ENCODE measurements around the gene ALDH2. TPM values are rescaled to one million over a fixed set of nuclear protein-coding genes. Genes with fewer than 3 reads are reported as not detected.

The ALDH2 gene
- total RNA-seq, 4 donors from 2014 or later: 151 to 179 (median 157) TPM

- no peak for TF ChIP-seq POLR2A (IDR thresholded peaks at IDR 0.05)
- TF ChIP-seq, protein P1, sequence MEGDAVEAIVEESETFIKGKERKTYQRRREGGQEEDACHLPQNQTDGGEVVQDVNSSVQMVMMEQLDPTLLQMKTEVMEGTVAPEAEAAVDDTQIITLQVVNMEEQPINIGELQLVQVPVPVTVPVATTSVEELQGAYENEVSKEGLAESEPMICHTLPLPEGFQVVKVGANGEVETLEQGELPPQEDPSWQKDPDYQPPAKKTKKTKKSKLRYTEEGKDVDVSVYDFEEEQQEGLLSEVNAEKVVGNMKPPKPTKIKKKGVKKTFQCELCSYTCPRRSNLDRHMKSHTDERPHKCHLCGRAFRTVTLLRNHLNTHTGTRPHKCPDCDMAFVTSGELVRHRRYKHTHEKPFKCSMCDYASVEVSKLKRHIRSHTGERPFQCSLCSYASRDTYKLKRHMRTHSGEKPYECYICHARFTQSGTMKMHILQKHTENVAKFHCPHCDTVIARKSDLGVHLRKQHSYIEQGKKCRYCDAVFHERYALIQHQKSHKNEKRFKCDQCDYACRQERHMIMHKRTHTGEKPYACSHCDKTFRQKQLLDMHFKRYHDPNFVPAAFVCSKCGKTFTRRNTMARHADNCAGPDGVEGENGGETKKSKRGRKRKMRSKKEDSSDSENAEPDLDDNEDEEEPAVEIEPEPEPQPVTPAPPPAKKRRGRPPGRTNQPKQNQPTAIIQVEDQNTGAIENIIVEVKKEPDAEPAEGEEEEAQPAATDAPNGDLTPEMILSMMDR (IDR thresholded peaks at IDR 0.05): no peak
- DNase-seq (ENCODE audit: low spot score in 2 of 2): no peak
- WGBS, 2 donors: 97 to 98% methylated on average over 9 of the region's 9 CpGs
- intact Hi-C loops (cut with DNase I; ENCODE audit: low total_unique reads): no loop called here
- no peak overlapping the region for H3K4me3 ChIP-seq (ENCODE audit: low read depth, poor library complexity, severe bottlenecking)
Measured at GRCh38 chr12:111799758-111800157, 33.0 kb downstream of the ALDH2 start.

GRCh38 chr12:111803038-111803626, 36.4 kb downstream of the ALDH2 start:
- WGBS, 2 donors: 91 to 95% methylated on average over 6 of the region's 6 CpGs
- no peak for TF ChIP-seq POLR2A (IDR thresholded peaks at IDR 0.05)
- TF ChIP-seq, protein P1 (IDR thresholded peaks at IDR 0.05): no peak
- DNase-seq (ENCODE audit: low spot score in 2 of 2): no peak
- H3K4me3 ChIP-seq (ENCODE audit: low read depth, poor library complexity, severe bottlenecking): no peak overlapping the region
- intact Hi-C loops (cut with DNase I; ENCODE audit: low total_unique reads): no loop called here

GRCh38 chr12:111803851-111804250, 37.1 kb downstream of the ALDH2 start:
- TF ChIP-seq, protein P1 (IDR thresholded peaks at IDR 0.05): no peak
- TF ChIP-seq POLR2A (IDR thresholded peaks at IDR 0.05): no peak
- no peak overlapping the region for H3K4me3 ChIP-seq (ENCODE audit: low read depth, poor library complexity, severe bottlenecking)
- 91 to 96% methylated on average over 8 of the region's 8 CpGs for WGBS, 2 donors
- intact Hi-C loops (cut with DNase I; ENCODE audit: low total_unique reads): no loop called here
- DNase-seq (ENCODE audit: low spot score in 2 of 2): no peak

DNA sequence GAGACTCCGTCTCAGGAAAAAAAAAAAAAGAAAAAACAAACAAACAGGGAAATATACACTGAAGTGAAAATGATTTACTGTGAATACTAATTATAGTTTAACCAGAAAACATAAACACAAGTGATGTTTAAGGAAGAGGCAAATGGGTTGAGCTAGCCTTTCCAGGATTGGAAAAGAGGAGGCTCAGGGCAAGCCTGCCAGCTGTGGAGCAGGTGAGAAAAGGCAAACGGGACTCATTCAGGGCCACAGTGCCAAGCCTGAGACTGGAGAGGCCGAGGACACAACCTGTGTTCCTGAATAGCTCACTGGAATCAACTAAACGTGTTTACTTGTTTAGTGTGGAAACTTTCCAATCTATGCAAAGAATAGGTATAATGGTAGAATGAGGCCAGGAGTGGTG, 39.6 kb downstream of the ALDH2 start:
- no peak for DNase-seq (ENCODE audit: low spot score in 2 of 2)
- H3K4me3 ChIP-seq (ENCODE audit: low read depth, poor library complexity, severe bottlenecking): no peak overlapping the region
- intact Hi-C loops (cut with DNase I; ENCODE audit: low total_unique reads): no loop called here
- no peak for TF ChIP-seq POLR2A (IDR thresholded peaks at IDR 0.05)
- TF ChIP-seq, protein P1 (IDR thresholded peaks at IDR 0.05): no peak
- 75% methylated on average over 4 of the region's 4 CpGs for WGBS, 2 donors

DNA sequence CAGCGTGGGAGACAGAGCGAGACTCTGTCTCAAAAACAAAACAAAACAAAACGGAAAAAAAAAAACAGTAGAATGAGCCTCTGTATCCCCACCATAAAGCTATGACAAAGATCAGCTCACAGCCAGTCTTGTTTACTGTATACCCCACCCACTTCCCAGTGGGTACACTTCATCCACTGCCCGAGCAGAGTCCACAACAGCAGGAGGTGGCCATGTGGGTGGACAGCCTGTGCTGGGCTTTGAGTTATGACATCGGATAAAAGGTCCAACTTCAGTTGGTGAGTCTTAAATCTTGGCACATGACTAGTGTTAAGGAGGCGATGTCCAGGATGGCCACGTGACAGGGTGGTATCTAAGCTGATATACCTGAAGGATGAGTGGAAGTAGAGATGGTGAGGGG, 40.5 kb downstream of the ALDH2 start:
- 84 to 89% methylated on average over 7 of the region's 7 CpGs for WGBS, 2 donors
- no peak overlapping the region for H3K4me3 ChIP-seq (ENCODE audit: low read depth, poor library complexity, severe bottlenecking)
- TF ChIP-seq, protein P1 (IDR thresholded peaks at IDR 0.05): no peak
- no peak for TF ChIP-seq POLR2A (IDR thresholded peaks at IDR 0.05)
- intact Hi-C loops (cut with DNase I; ENCODE audit: low total_unique reads): no loop called here
- no peak for DNase-seq (ENCODE audit: low spot score in 2 of 2)
